T-cell (primary cell): ENCODE measurements around the gene MPPED1. TPM values are rescaled to one million over a fixed set of nuclear protein-coding genes. Genes with fewer than 3 reads are reported as not detected.

ENCODE experiments used
- ATAC-seq, 4 experiments: fragments of 200-7000 bp in 3 of 4; fragments of 150-1000 bp in 1 of 4; cut with Tn5 transposase; replicated peaks in 1 of 4; 1 replicate in 3 of 4; 2 replicates in 1 of 4; pipeline ENCODE4 v1.10.0; 2021; ENCODE audit warnings: moderate library complexity in 3 of 4, mild to moderate bottlenecking in 2 of 4, moderate number of reproducible peaks in 1 of 4
- CTCF ChIA-PET, 2 donors: fragments of 300-600 bp; sonication (Branson Sonifier 250); formaldehyde crosslinking; loops; one replicate each; lab custom pipeline; 2022; ENCODE audit warnings: antibody characterized with exemption in 2 of 2; lab: Charles Lee
- POLR2A ChIA-PET, 2 donors: fragments of 300-600 bp; sonication (Branson Sonifier 250); formaldehyde crosslinking; loops; one replicate each; lab custom pipeline; 2022; ENCODE audit warnings: antibody characterized with exemption in 2 of 2; lab: Charles Lee
- DNase-seq, 35 experiments: peaks; one replicate each; pipeline versions ENCODE4 v3.0.0 to v3.0.0-alpha.2; 2013 to 2023
- H3K27ac ChIP-seq: one replicate; pipeline ENCODE4 v1.5.1; 2013; ENCODE audit warnings: low read length
- H3K27me3 ChIP-seq, 2 experiments: replicated peaks in 1 of 2; 1 replicate in 1 of 2; 2 replicates in 1 of 2; pipeline versions ENCODE4 v1.6.1 to v1.7.0; 2013; ENCODE audit warnings: low read length in 1 of 2, mixed read lengths in 1 of 2; ENCODE audit not compliant: control insufficient read depth in 2 of 2, insufficient read depth in 2 of 2; ENCODE audit errors: extremely low read depth in 1 of 2
- H3K36me3 ChIP-seq, 2 donors: 1 replicate in 1 of 2; 2 replicates in 1 of 2; pipeline versions ENCODE4 v1.6.1 to v1.7.0; 2013; ENCODE audit warnings: low read length in 1 of 2; ENCODE audit not compliant: control insufficient read depth in 2 of 2, insufficient read depth in 1 of 2; ENCODE audit errors: extremely low read depth in 1 of 2
- H3K4me1 ChIP-seq, 2 experiments: 1 replicate in 1 of 2; 2 replicates in 1 of 2; pipeline versions ENCODE4 v1.6.1 to v1.7.0; 2013; ENCODE audit warnings: low read length in 2 of 2, mixed read lengths in 1 of 2; ENCODE audit not compliant: insufficient read depth in 2 of 2, control insufficient read depth in 1 of 2; ENCODE audit errors: extremely low read depth in 1 of 2
- H3K4me3 ChIP-seq, 2 donors: 1 replicate in 1 of 2; 2 replicates in 1 of 2; pipeline versions ENCODE4 v1.5.1 to v1.7.0; 2013; ENCODE audit warnings: mild to moderate bottlenecking in 2 of 2, low read length in 1 of 2, moderate library complexity in 1 of 2; ENCODE audit not compliant: control insufficient read depth in 1 of 2; ENCODE audit errors: extremely low read depth in 1 of 2
- H3K9me3 ChIP-seq: 2 replicates; pipeline ENCODE4 v1.7.0; 2013
- H3K27ac Mint-ChIP-seq, 2 donors: one replicate each; pipeline ENCODE4 v1.8.0; 2020 to 2021; ENCODE audit warnings: mild to moderate bottlenecking in 2 of 2, mixed read lengths in 2 of 2
- H3K27me3 Mint-ChIP-seq, 2 donors: one replicate each; pipeline ENCODE4 v1.8.0; 2021 to 2022; ENCODE audit warnings: mixed read lengths in 2 of 2
- H3K36me3 Mint-ChIP-seq: one replicate; pipeline ENCODE4 v1.8.0; 2021; ENCODE audit warnings: mixed read lengths
- H3K4me1 Mint-ChIP-seq, 3 donors: one replicate each; pipeline ENCODE4 v1.8.0; 2020 to 2022; ENCODE audit warnings: mixed read lengths in 3 of 3, mild to moderate bottlenecking in 1 of 3
- H3K4me3 Mint-ChIP-seq, 3 donors: one replicate each; pipeline ENCODE4 v1.8.0; 2020 to 2022; ENCODE audit warnings: mild to moderate bottlenecking in 3 of 3, mixed read lengths in 3 of 3, moderate library complexity in 3 of 3
- H3K9me3 Mint-ChIP-seq, 3 donors: one replicate each; pipeline ENCODE4 v1.8.0; 2020 to 2022; ENCODE audit warnings: mixed read lengths in 3 of 3
- WGBS: methylation state at CpG from one replicate; pipeline ENCODE4 v1.1.5; 2013; ENCODE audit warnings: missing lambda C conversion rate; ENCODE audit not compliant: insufficient coverage; 5-methylcytosine and 5-hydroxymethylcytosine counted together
- total RNA-seq, 35 experiments: library from RNA in 6 of 35; stranded (reverse) in 6 of 35; fragments of 120-200 nt in 1 of 35; gene quantifications; one replicate each; pipeline versions ENCODE4 v1.2.1 to v1.2.4 and lab custom pipeline; 2013 to 2026

The MPPED1 gene
- total RNA-seq, 5 donors from 2014 or later (not counting 1 experiment from before 2014, with no cell fraction given), result not detected

GRCh38 chr22:43535741-43536140 lies 123.9 kb downstream of the MPPED1 start:
- Histone ChIP-seq H3K36me3 (no peaks in the 10 kb centered on the region), H3K4me3 (no peak overlapping the region), H3K9me3 (no peaks in the 10 kb centered on the region), H3K27ac (no peak overlapping the region), H3K4me1 (no peaks in the 10 kb centered on the region), H3K27me3 (peaks cover 0 to 35% of the 10 kb centered on the region in 2 experiments)
- H3K27me3 Mint-ChIP-seq, result peaks cover 12 to 18% of the 10 kb centered on the region in 2 donors
- 64% methylated on average over 4 of the region's 5 CpGs for WGBS
- POLR2A ChIA-PET, result no interaction called here
- H3K9me3 Mint-ChIP-seq, result no peaks in the 10 kb centered on the region
- H3K4me1 Mint-ChIP-seq, result no peaks in the 10 kb centered on the region
- no peak overlapping the region for H3K27ac Mint-ChIP-seq
- no peak for DNase-seq
- H3K36me3 Mint-ChIP-seq, result no peaks in the 10 kb centered on the region
- CTCF ChIA-PET, result no interaction called here
- H3K4me3 Mint-ChIP-seq, result no peak overlapping the region
- ATAC-seq, result no peak

GRCh38 chr22:43537019-43537585 lies 125.3 kb downstream of the MPPED1 start:
- DNase-seq (no peak), ATAC-seq (no peak)
- Histone ChIP-seq H3K9me3 (no peaks in the 10 kb centered on the region), H3K27ac (no peak overlapping the region), H3K36me3 (no peaks in the 10 kb centered on the region), H3K4me1 (no peaks in the 10 kb centered on the region), H3K4me3 (no peak overlapping the region), H3K27me3 (peaks cover 0 to 32% of the 10 kb centered on the region in 2 experiments)
- Mint-ChIP-seq H3K4me3 (no peak overlapping the region), H3K27me3 (peaks cover 16 to 25% of the 10 kb centered on the region in 2 donors), H3K9me3 (no peaks in the 10 kb centered on the region), H3K4me1 (no peaks in the 10 kb centered on the region), H3K36me3 (no peaks in the 10 kb centered on the region), H3K27ac (no peak overlapping the region)
- WGBS, result 61% methylated on average over 9 of the region's 14 CpGs
- ChIA-PET CTCF (no interaction called here), POLR2A (no interaction called here)

GRCh38 chr22:43539572-43540528 lies 128.0 kb downstream of the MPPED1 start:
- Histone ChIP-seq H3K9me3 (no peaks in the 10 kb centered on the region), H3K4me3 (no peak overlapping the region), H3K36me3 (no peaks in the 10 kb centered on the region), H3K27me3 (peaks cover 0 to 46% of the 10 kb centered on the region in 2 experiments), H3K27ac (no peak overlapping the region), H3K4me1 (no peaks in the 10 kb centered on the region)
- peaks cover 16 to 31% of the 10 kb centered on the region in 2 donors for H3K27me3 Mint-ChIP-seq
- 80% methylated on average over 28 of the region's 31 CpGs for WGBS
- H3K4me1 Mint-ChIP-seq, result no peaks in the 10 kb centered on the region
- CTCF ChIA-PET, result no interaction called here
- H3K27ac Mint-ChIP-seq, result no peak overlapping the region
- POLR2A ChIA-PET, result no interaction called here
- DNase-seq, result no peak
- H3K4me3 Mint-ChIP-seq, result no peak overlapping the region
- H3K9me3 Mint-ChIP-seq, result no peaks in the 10 kb centered on the region
- no peak for ATAC-seq
- no peaks in the 10 kb centered on the region for H3K36me3 Mint-ChIP-seq

- 78% methylated on average over 2 of the region's 4 CpGs for WGBS
- Histone ChIP-seq H3K4me1 (no peaks in the 10 kb centered on the region), H3K4me3 (no peak overlapping the region), H3K9me3 (no peaks in the 10 kb centered on the region), H3K36me3 (no peaks in the 10 kb centered on the region), H3K27ac (no peak overlapping the region), H3K27me3 (peaks cover 0 to 43% of the 10 kb centered on the region in 2 experiments)
- DNase-seq (no peak), ATAC-seq (no peak)
- H3K36me3 Mint-ChIP-seq, result no peaks in the 10 kb centered on the region
- no peak overlapping the region for H3K27ac Mint-ChIP-seq
- CTCF ChIA-PET, result no interaction called here
- POLR2A ChIA-PET, result no interaction called here
- peaks cover 16 to 30% of the 10 kb centered on the region in 2 donors for H3K27me3 Mint-ChIP-seq
- H3K4me1 Mint-ChIP-seq, result no peaks in the 10 kb centered on the region
- H3K9me3 Mint-ChIP-seq, result no peaks in the 10 kb centered on the region
- no peak overlapping the region for H3K4me3 Mint-ChIP-seq
Measured at GRCh38 chr22:43540529-43540923, 128.7 kb downstream of the MPPED1 start.

GRCh38 chr22:43541022-43541421 lies 129.2 kb downstream of the MPPED1 start:
- POLR2A ChIA-PET, result no interaction called here
- Mint-ChIP-seq H3K36me3 (no peaks in the 10 kb centered on the region), H3K9me3 (no peaks in the 10 kb centered on the region), H3K27ac (no peak overlapping the region), H3K27me3 (peaks cover 13 to 27% of the 10 kb centered on the region in 2 donors), H3K4me3 (no peak overlapping the region), H3K4me1 (no peaks in the 10 kb centered on the region)
- Histone ChIP-seq H3K4me1 (no peaks in the 10 kb centered on the region), H3K9me3 (no peaks in the 10 kb centered on the region), H3K27ac (no peak overlapping the region), H3K4me3 (no peak overlapping the region), H3K27me3 (peaks cover 0 to 42% of the 10 kb centered on the region in 2 experiments), H3K36me3 (no peaks in the 10 kb centered on the region)
- DNase-seq (no peak), ATAC-seq (no peak)
- WGBS, result 78% methylated on average over 4 of the region's 6 CpGs
- CTCF ChIA-PET, result no interaction called here

- WGBS, result 77% methylated on average over 12 of the region's 18 CpGs
- Mint-ChIP-seq H3K27ac (no peak overlapping the region), H3K36me3 (no peaks in the 10 kb centered on the region), H3K9me3 (no peaks in the 10 kb centered on the region), H3K4me1 (no peaks in the 10 kb centered on the region), H3K27me3 (peaks cover 10 to 27% of the 10 kb centered on the region in 2 donors), H3K4me3 (no peak overlapping the region)
- no peak for ATAC-seq
- Histone ChIP-seq H3K27ac (no peak overlapping the region), H3K4me1 (no peaks in the 10 kb centered on the region), H3K27me3 (peaks cover 0 to 42% of the 10 kb centered on the region in 2 experiments), H3K36me3 (no peaks in the 10 kb centered on the region), H3K4me3 (no peak overlapping the region), H3K9me3 (no peaks in the 10 kb centered on the region)
- POLR2A ChIA-PET, result no interaction called here
- CTCF ChIA-PET, result no interaction called here
- DNase-seq, result no peak
Measured at GRCh38 chr22:43541462-43542407, 129.9 kb downstream of the MPPED1 start.
